ENCODE measurements around the gene MT2A. TPM values are rescaled to one million over a fixed set of nuclear protein-coding genes. Genes with fewer than 3 reads are reported as not detected.

MT2A gene
- total RNA-seq, 4 donors from 2014 or later = 0.69 to 152 (median 17.4) TPM

DNA sequence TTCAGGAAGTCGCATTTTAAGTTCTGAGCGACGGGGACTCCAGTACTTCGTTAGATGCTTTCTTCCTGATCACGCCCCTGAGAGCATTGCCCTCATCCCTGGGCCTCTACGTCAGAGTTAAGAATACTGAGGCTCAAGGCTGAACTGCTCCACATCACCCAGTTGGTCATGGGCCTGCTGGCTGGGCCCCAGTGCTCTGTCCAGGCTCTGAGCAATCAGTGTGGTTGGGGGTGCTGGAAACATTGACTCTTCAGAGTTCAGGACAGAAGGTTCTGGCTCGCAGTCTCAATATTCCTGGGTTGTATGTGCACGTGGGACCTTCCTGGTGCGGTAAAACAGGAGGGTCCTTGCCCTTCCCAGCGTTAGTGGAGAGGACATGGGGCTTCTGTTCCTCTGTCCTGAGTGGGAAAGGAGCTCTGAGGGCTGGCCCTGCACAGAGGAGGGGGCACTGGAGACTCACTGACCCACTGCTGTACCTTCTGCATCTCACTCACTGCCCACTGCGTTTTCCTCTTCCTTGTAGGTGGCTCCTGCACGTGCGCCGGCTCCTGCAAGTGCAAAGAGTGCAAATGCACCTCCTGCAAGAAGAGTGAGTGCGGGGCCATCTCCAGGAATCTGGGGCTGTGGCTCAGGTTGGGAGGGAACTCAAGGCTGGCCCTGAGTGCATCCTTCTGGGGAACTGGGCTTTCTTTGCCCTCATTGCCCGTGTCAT lies 17.7 kb downstream of the MT2A start:
- Histone ChIP-seq H3K27ac (peak overlapping the region; percentile 85 to 88), H3K4me3 (peak overlapping the region; percentile 46 to 54), H3K27me3 (no peaks in the 10 kb centered on the region), H3K9me3 (no peaks in the 10 kb centered on the region), H3K36me3 (no peaks in the 10 kb centered on the region), H3K4me1 (peaks cover 0 to 3% of the 10 kb centered on the region in 2 donors)
- intact Hi-C loops (cut with DNase I; ENCODE audit: low total_unique reads) = no loop called here
- TF ChIP-seq, protein P1, sequence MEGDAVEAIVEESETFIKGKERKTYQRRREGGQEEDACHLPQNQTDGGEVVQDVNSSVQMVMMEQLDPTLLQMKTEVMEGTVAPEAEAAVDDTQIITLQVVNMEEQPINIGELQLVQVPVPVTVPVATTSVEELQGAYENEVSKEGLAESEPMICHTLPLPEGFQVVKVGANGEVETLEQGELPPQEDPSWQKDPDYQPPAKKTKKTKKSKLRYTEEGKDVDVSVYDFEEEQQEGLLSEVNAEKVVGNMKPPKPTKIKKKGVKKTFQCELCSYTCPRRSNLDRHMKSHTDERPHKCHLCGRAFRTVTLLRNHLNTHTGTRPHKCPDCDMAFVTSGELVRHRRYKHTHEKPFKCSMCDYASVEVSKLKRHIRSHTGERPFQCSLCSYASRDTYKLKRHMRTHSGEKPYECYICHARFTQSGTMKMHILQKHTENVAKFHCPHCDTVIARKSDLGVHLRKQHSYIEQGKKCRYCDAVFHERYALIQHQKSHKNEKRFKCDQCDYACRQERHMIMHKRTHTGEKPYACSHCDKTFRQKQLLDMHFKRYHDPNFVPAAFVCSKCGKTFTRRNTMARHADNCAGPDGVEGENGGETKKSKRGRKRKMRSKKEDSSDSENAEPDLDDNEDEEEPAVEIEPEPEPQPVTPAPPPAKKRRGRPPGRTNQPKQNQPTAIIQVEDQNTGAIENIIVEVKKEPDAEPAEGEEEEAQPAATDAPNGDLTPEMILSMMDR (IDR thresholded peaks at IDR 0.05) = no peak
- TF ChIP-seq POLR2A (IDR thresholded peaks at IDR 0.05) = no peak
- DNase-seq = peak; percentile 72 to 76

DNA sequence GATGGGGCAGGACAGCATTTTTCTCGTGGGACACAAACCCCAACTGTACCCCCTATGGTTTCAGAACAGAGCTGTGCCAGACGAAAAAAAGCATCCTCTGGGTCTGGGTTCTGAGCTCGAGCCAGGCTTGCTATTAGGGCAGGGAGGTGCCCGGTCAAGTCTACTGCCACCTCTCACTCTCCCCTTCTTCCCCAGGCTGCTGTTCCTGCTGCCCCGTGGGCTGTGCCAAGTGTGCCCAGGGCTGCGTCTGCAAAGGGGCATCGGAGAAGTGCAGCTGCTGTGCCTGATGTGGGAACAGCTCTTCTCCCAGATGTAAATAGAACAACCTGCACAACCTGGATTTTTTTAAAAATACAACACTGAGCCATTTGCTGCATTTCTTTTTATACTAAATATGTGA lies 18.3 kb downstream of the MT2A start:
- Histone ChIP-seq H3K36me3 (no peaks in the 10 kb centered on the region), H3K27ac (peak overlapping the region; percentile 85 to 88), H3K4me1 (peaks cover 0 to 3% of the 10 kb centered on the region in 2 donors), H3K4me3 (peak overlapping the region; percentile 46 to 54), H3K9me3 (no peaks in the 10 kb centered on the region), H3K27me3 (no peaks in the 10 kb centered on the region)
- no peak for DNase-seq
- TF ChIP-seq POLR2A (IDR thresholded peaks at IDR 0.05) = no peak
- TF ChIP-seq, protein P1 (IDR thresholded peaks at IDR 0.05) = no peak
- intact Hi-C loops (cut with DNase I; ENCODE audit: low total_unique reads) = no loop called here

DNA sequence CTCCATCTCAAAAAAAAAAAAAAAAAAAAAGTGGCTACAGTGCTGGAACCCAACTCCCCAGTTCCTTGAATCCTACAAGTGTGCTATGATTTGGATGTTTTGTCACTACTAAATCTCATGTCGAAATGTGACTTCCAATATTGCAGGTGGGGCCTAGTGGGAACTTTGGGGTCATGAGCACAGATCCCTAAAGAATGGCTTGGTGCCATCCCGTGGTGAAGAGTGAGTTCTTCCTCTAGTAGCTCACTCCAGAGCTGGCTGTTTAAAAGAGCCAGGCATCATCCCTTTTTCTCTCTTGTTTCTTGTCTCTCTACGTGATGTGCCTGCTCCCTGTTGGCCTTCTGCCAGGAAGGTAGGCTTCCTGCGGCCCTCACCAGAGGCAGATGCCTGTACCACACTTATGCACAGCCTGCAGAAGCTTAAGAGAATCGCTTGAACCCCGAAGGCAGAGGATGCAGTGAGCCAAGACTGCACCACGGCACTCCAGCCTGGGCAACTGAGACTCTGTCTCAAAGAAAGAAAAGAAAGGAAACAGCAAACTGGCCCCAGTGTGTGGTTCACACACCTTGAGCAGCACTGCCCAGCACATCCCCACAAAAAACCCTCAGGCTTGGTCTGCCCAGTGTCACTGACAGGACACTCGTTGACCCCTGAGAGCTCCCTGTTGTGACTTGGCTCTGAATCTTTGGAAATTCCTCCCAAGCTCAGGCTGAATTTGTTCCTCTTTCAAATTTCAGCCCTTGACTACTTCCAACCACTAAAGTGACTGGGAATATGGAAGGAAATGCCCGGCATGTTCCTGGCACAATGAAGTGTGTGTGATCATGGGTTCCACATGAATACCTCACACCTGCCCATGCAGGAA lies 20.3 kb downstream of the MT2A start:
- no peak for DNase-seq
- Histone ChIP-seq H3K27me3 (no peaks in the 10 kb centered on the region), H3K36me3 (no peaks in the 10 kb centered on the region), H3K27ac (no peak overlapping the region), H3K4me3 (no peak overlapping the region), H3K4me1 (peaks cover 0 to 3% of the 10 kb centered on the region in 2 donors), H3K9me3 (no peaks in the 10 kb centered on the region)
- intact Hi-C loops (cut with DNase I; ENCODE audit: low total_unique reads) = no loop called here
- TF ChIP-seq, protein P1 (IDR thresholded peaks at IDR 0.05) = no peak
- no peak for TF ChIP-seq POLR2A (IDR thresholded peaks at IDR 0.05)

DNA sequence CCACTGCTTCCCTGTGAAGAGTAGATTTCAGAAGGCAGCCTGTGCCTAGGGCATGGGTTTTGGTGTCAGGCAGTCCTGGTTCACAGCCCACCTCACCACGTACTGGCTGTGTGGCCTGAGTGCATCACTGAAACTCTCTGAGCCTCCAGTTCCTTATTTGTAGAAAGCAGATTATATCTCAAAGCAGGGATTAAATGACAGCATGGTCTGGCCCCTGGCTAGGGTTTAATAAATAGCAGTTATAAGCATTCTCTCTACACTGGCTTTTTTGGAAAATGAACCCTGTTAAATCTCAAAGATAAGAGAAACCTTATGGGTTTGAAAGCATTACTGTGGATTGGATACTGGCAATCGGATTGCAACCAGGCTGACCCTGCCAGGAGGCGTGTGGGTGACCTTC lies 21.1 kb downstream of the MT2A start:
- intact Hi-C loops (cut with DNase I; ENCODE audit: low total_unique reads) = no loop called here
- Histone ChIP-seq H3K4me3 (no peak overlapping the region), H3K4me1 (peaks cover 0 to 3% of the 10 kb centered on the region in 2 donors), H3K9me3 (no peaks in the 10 kb centered on the region), H3K27ac (no peak overlapping the region), H3K27me3 (no peaks in the 10 kb centered on the region), H3K36me3 (no peaks in the 10 kb centered on the region)
- DNase-seq = no peak
- TF ChIP-seq, protein P1 (IDR thresholded peaks at IDR 0.05) = no peak
- TF ChIP-seq POLR2A (IDR thresholded peaks at IDR 0.05) = no peak

DNA sequence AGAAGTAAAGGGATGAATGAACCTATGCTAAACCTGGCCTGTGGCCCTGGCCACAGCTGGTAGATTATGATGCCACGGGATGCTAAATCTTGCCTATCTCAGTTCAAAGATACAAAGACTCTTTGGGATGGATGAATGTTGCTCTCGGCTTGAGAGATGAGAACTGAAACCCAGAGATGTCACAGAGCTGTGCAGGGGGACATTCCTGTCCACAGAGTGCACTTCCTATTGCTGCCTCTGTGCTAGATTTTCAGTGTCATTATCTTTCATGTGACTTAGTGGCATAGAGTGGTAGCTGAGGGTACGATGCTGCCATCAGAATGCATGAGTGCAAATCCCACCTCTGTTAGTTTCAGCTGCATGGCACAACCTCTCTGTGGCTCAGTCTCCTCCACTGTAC lies 21.8 kb downstream of the MT2A start:
- Histone ChIP-seq H3K27me3 (peaks cover 0 to under 1% of the 10 kb centered on the region in 2 donors), H3K36me3 (no peaks in the 10 kb centered on the region), H3K4me1 (peaks cover 0 to 5% of the 10 kb centered on the region in 2 donors), H3K27ac (no peak overlapping the region), H3K4me3 (no peak overlapping the region), H3K9me3 (no peaks in the 10 kb centered on the region)
- no peak for TF ChIP-seq POLR2A (IDR thresholded peaks at IDR 0.05)
- TF ChIP-seq, protein P1 (IDR thresholded peaks at IDR 0.05) = no peak
- no peak for DNase-seq
- intact Hi-C loops (cut with DNase I; ENCODE audit: low total_unique reads) = no loop called here
